Activated naive CD4-positive, alpha-beta T cell treated with anti-CD3 and anti-CD28 coated beads, Interleukin-2, amount 50 U/mL, for 16 hours (primary cell): Measurements from ENCODE around the gene HRH2.

Source experiments
- DNase-seq: peaks from one replicate; pipeline ENCODE4 v3.0.0-alpha.2; 2020

HRH2 gene

GRCh38 chr5:175679411-175679810 is 21.5 kb downstream of the HRH2 start:
- DNase-seq, result no peak

DNA sequence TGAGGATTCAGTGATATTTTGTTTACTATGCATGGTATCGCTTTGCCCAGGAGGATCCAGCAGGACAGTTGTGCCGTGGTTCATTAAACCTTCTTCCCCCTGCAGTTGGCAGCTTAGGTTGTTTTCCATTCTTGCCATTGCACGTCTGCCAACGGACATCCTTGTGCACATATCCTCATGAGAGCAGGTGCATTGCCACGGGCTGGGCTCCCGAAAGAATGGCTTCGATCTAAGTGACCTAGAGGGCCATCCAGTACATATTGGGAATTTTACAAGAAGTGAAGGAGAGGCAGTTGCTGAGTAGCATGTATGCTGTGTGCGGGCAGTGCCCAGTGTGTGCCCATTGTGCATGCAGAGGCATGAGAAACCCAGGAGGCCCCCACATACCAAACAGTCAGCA is 22.1 kb downstream of the HRH2 start:
- DNase-seq, result no peak

GRCh38 chr5:175680463-175680862 is 22.6 kb downstream of the HRH2 start:
- DNase-seq, result no peak

GRCh38 chr5:175681045-175681967 is 23.4 kb downstream of the HRH2 start:
- no peak for DNase-seq

- no peak for DNase-seq
These were observed 24.1 kb downstream of the HRH2 start for GRCh38 chr5:175681968-175682340.

DNA sequence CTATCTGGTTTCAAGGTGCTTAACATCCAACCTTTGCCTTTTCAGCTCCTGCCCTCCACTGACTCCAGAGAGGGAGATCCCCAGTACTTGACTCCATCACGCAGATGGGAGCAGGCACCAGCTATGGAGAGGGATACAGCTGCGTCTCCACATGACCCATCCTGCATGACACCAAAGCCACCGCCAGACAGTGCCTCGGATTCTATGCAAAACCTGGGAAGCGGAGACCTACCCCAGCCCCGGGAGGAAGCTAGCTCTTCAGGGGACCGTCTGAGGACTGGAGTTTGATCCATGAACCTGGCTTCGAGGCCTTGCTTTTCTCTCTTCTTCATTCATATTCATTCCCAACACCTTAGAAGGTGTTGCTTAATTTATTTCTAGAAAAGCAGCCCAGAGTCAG is 24.8 kb downstream of the HRH2 start:
- no peak for DNase-seq

GRCh38 chr5:175683231-175683630 is 25.4 kb downstream of the HRH2 start:
- no peak for DNase-seq

DNA sequence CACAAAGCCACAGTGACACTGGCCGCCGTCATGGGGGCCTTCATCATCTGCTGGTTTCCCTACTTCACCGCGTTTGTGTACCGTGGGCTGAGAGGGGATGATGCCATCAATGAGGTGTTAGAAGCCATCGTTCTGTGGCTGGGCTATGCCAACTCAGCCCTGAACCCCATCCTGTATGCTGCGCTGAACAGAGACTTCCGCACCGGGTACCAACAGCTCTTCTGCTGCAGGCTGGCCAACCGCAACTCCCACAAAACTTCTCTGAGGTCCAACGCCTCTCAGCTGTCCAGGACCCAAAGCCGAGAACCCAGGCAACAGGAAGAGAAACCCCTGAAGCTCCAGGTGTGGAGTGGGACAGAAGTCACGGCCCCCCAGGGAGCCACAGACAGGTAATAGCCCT is 26.1 kb downstream of the HRH2 start:
- DNase-seq, result no peak

- DNase-seq, result no peak
These were observed 27.1 kb downstream of the HRH2 start for GRCh38 chr5:175684931-175685330.

DNA sequence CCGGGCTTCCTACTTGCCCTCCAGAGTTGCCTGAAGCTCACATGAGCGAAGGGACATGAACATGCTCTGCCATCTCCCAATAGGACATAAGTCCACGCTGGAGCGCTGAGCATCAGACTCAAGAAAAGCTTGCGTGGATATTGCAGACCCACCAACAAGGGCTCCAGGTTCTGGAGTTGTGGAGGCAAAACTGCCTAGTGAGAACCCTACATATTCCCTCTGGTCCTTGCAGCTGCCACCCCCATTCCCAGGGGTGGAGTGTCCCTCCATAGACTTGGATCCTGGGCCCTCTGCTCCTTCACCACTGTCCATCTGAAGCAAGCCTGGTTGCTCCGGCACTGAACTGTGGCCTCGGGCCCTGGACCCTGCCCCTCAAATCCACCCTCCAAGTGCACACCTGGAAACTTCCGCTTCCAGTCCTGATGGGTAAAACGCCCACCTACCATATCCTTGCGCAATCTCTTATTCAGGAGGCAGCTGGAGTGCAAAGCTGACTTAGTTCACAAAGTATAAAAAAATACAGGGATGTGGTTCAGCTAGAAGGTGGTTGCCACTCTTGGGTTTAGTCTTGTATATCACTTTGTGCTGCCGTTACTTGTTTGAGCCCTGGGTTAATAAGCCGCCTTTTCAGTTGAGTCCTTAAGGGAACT is 28.0 kb downstream of the HRH2 start:
- no peak for DNase-seq

DNA sequence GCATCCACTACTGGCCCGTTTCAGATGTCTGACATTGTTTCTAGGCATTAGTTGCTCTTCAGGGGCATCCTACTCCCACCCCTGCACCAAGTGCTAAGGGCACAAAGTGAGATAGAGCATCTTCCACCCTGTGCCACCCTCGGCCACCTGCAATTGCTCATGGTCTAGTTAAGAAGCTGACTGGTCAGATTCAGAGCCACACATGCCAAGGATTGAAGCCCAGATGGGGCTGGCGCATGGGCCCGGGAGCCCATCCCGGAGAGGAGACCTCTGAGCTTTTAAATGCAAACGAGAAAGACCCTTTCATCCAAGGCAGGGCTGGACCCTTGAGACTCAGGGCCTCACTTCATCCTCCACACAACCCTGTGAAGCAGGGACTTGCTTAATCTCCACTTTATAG is 28.5 kb downstream of the HRH2 start:
- DNase-seq, result no peak

DNA sequence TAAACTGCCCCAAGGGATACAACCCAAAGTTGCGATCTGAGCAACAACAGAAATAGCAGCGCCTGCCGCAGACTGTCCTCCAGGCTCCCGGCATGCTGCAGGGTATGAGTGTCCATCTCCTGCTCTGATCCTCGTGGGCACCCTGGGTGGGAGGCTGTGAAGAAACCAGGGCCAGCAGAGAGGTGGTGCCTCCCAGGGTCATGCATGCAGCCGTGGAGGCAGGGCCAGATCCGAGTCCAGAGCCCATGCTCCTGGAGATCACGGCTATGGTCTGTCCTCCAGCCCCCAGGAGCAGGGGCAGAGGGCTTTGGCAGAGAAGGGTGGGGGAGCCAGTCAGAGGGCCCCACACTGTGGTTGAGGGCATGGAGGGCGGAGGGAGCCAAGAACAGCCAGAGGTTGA is 29.0 kb downstream of the HRH2 start:
- DNase-seq, result no peak

DNA sequence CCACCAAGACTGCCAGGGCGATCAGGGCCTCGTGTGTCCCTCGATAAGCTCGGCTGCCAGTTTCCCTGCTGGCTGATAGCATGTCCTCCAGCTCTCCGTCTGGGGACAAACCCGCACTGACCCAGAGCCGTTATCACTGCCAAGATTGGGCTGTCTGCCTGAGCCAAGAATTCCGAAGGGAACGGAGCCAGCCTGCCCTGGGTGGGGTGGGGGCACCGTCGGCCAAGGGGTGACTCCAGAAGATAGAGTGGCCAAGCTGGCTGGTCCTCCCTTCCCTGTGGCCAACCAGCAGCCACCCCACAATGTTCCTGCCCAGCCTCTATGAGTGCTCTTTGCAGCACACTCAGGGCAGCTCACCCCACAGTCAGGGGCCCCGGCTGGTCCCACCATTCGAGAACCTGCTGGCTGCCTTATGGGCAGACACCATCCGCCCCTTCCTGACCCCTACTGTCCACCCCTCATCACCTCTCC is 29.4 kb downstream of the HRH2 start:
- no peak for DNase-seq

DNA sequence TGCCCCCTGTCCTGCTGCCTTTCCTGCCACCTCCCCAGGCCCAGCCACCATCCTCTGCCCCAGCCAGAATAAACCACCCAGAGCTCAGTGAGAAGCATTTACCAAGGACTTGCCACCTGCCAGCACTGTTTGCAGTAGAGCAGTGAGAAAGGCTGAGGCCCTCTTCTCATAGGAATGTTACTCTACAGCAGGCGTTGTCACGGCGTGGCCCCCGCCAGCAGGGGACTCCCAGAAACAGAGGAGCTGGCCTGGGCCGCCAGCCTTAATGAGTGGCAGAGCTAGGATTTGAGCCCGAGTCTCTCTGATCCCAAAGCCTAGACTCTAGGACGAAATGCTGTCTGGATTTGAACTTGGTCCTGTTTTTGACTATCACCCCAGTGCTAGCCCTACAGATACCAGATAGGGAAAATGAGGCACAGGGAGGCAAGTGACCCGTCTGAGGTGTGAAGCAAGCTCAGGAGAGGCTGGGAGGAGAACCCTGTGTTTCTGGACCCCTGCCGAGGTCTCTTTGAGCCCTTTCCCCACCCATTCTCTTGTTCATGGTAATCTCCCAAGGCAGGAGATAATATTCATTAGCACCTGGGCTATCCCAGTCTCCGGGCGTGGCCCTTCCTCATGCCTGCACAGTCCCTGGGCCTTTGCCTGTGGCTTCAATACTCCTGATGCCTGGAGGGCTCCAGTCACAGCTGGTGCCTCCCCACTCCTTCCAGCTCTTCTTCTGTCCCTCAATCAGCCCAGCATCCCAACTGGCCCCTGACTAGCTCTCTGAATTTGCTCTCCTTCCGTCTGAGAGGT is 30.7 kb downstream of the HRH2 start:
- DNase-seq, result no peak

DNA sequence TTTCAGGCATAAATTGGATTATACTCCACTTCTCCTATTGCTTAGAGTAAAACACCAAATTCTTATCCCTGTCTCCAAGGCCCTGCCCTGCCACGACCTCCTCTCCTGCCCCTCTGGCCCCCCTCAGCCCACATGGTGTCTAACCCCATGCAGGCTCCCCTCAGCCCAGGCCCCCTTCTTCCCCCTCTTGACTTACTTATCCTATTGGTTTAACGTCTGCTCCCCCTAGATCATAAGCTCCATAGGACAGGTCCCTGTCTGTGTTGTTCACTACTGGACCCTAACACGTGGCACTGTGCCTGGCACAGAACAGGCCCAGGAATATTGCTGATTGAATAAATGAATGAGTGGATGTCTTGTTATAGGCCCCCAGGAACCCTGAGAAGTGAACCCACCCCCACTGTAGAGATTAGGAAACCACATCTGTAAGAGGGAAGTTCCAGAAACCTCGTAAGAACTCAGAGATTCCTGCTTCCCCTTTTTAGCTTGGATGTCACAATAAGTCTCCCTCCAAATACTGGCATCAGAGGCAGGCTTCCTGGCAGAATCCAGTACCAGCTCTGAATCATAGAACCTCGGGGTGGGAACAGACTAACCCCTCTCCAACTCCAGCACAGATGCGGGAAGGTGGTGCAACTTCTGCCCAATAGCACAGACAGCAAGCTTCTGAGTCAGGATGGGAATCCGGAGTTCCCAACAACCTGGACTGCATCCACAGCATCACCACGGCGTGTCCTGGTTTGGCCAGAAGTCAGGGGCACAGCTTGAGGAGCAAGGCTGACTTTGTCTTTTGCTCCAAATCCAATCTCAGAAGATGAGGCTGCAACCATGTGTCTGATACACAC is 31.5 kb downstream of the HRH2 start:
- no peak for DNase-seq

DNA sequence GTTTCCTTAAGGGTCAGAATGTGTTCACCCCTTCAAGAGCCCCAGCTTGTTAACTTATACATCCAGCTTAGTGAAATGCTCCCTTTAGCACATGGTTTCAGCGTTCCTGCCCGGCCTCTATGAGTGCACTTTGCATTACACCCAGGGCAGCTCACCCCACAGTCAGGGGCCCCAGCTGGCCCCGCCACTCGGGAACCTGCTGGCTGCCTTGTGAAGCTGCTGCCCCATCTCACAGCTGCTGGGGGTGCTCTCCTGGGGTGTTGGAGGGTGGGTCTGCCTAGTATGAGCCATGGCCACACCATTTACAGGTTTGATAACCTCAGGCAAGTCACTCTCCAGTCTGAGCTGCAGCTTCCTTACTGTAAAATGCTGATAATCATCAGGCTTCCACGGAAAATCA is 32.2 kb downstream of the HRH2 start:
- no peak for DNase-seq

GRCh38 chr5:175690586-175690985 is 32.7 kb downstream of the HRH2 start:
- DNase-seq, result no peak

DNA sequence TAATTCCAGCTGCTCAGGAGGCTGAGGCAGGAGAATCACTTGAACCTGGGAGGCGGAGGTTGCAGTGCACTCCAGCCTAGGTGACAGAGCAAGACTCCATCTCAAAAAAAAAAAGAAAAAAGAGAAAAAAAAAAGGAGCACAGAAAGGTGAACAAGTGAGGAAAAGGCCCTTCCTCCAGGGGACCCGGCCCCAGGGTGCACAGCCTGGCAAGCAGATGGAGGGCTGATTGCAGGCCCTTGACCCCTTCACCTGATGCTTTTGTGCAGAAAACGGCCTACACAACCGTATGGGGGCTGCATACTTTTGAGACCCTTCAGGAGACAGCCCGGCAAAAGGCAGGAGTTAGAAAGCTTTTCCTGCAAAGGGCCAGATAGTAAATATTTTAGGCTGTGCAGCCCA is 33.9 kb downstream of the HRH2 start:
- no peak for DNase-seq

DNA sequence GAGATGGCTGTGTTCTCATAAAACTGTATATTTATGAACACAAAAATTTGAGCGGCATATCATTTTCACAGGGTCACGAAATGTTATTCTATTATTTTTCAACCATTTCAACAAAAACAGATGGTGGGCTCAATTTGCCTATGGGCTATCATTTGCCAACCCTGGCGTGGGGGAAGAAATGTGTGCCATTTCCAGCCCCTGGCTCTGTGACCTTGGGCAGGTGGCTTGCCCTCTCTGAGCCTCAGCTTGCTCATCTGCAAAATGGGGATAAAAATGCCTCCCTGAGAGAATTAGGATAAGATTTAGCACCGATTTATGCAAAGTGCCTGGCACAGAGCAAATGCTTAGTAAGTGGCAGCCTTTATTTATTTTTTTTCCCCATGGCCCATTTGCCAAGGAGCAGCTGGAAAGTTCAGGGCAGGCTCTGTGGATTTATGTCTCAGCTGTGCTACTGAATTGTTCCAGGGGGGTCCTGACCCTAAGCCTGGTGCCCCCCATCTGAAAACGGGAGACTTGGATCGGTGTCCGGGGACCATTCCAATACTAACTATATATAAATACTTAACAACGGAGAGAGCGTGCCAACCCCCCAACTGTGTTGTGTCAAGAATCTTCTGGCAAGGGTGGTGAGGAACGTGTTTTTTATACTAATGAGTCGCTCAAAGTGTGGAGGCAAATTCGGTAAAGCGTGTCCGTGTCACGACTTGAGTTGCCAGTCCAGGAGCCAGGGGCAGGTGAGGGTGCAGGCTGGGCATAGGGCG is 34.5 kb downstream of the HRH2 start:
- no peak for DNase-seq

DNA sequence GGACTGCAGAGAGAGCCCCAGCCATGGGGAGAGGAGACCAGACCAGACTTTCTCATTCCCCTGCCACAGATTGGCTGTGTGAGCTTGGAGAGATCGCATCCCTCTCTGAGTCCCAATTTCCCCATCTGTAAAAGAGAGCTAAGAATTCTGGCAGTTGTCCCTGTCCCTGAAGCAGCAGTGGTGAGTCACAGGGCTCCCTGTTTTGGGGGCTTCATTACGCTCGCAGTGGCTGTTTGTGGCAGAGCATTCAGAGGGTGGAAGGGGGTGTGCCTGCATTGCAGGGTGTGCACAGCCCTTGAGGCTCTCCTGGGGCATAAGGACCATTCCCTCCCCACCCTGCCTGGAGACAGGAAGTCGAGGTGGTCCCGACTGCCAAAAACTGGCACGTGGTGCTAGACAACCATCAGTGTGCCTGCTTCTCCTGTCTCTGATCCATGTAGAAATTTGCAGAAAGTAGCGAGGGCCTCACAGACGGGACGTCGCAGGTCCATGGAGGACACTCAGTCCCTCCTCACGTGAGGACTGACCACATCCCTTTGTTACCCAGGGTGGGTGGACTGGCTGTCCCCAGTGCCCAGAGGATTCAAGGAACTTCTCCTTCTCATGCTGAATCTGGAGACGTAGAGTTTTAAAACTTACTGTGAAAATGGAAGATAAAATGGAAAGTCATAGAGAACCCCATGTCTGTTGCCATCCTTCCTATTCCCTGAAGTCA is 35.3 kb downstream of the HRH2 start:
- no peak for DNase-seq

DNA sequence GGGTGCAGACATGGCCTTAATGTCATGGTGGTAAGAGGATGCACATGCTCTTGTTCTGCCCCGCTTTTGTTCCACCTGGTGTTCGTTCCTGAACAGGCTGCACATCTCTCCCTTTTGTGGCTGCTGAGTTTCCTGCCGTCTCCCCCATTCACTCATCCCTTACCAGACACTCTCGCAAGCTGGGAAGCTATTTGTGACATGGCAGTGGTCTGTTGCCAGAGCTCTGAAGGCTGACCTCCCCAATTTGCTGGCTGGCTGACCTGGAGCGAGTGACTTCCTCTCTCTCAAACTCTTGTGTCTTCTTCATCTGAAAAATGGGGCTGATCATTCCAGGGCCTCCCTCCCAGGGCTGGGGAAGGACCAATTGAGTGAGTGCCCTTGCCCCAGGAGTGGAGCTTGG is 35.9 kb downstream of the HRH2 start:
- no peak for DNase-seq
